GM18526 (cell line): ENCODE data around the gene CLOCK.

Source experiments
- POLR2A ChIP-seq: IDR thresholded peaks from 3 replicates; pipeline ENCODE4 v1.6.1; 2011; ENCODE audit not compliant: insufficient read length; ENCODE audit errors: extremely low read depth

The CLOCK gene

GRCh38 chr4:55447108-55447708, 99.5 kb downstream of the CLOCK start:
- TF ChIP-seq POLR2A, result no peak

GRCh38 chr4:55446578-55446922, 100.2 kb downstream of the CLOCK start:
- no peak for TF ChIP-seq POLR2A

GRCh38 chr4:55445921-55446577, 100.7 kb downstream of the CLOCK start:
- no peak for TF ChIP-seq POLR2A

- no peak for TF ChIP-seq POLR2A
Observed at GRCh38 chr4:55444827-55445226, 101.9 kb downstream of the CLOCK start.

GRCh38 chr4:55442541-55442940, 104.2 kb downstream of the CLOCK start:
- TF ChIP-seq POLR2A, result no peak

- TF ChIP-seq POLR2A, result no peak
Observed at GRCh38 chr4:55440786-55441185, 105.9 kb downstream of the CLOCK start.

- TF ChIP-seq POLR2A, result no peak
Observed at GRCh38 chr4:55439023-55439422, 107.7 kb downstream of the CLOCK start.

GRCh38 chr4:55438314-55438713, 108.4 kb downstream of the CLOCK start:
- no peak for TF ChIP-seq POLR2A

- no peak for TF ChIP-seq POLR2A
Observed at GRCh38 chr4:55437823-55438222, 108.9 kb downstream of the CLOCK start.

- no peak for TF ChIP-seq POLR2A
Observed at GRCh38 chr4:55437356-55437796, 109.3 kb downstream of the CLOCK start.

GRCh38 chr4:55435141-55435841, 111.4 kb downstream of the CLOCK start:
- no peak for TF ChIP-seq POLR2A

- no peak for TF ChIP-seq POLR2A
Observed at GRCh38 chr4:55431710-55432336, 114.9 kb downstream of the CLOCK start.

GRCh38 chr4:55424791-55425190, 121.9 kb downstream of the CLOCK start:
- TF ChIP-seq POLR2A, result no peak

- TF ChIP-seq POLR2A, result no peak
Observed at GRCh38 chr4:55416176-55416575, 130.5 kb downstream of the CLOCK start.

GRCh38 chr4:55411621-55412020, 135.1 kb downstream of the CLOCK start:
- no peak for TF ChIP-seq POLR2A

- TF ChIP-seq POLR2A, result no peak
Observed at GRCh38 chr4:55410431-55410830, 136.3 kb downstream of the CLOCK start.
